Common myeloid progenitor, CD34-positive (primary cell): ENCODE results near the gene FBXO38.
"Not testable (repeated sequence)": the region's sequence is repeated elsewhere in the genome, so short reads cannot be mapped to it uniquely, and the experiment has no call there.

ENCODE experiments used
- CTCF ChIA-PET: fragments of 350-600 bp; sonication (Branson Sonifier 250); formaldehyde crosslinking; loops from one replicate; lab custom pipeline; 2021; ENCODE audit warnings: antibody characterized with exemption; lab: Charles Lee
- POLR2A ChIA-PET: fragments of 350-600 bp; sonication (Branson Sonifier 250); formaldehyde crosslinking; loops from one replicate; lab custom pipeline; 2021; ENCODE audit warnings: antibody characterized with exemption; lab: Charles Lee
- DNase-seq, 3 donors: peaks; one replicate each; pipeline versions ENCODE4 v3.0.0 to v3.0.0-alpha.2; 2013
- H3K27ac ChIP-seq, 2 experiments: 1 replicate in 1 of 2; 2 replicates in 1 of 2; pipeline ENCODE4 v1.7.0; 2013; ENCODE audit warnings: inconsistent platforms in 2 of 2, low read length in 2 of 2, mild to moderate bottlenecking in 2 of 2, low read depth in 1 of 2, moderate library complexity in 1 of 2; ENCODE audit not compliant: severe bottlenecking in 2 of 2, insufficient read depth in 1 of 2, poor library complexity in 1 of 2
- H3K27me3 ChIP-seq, 5 experiments: replicated peaks in 2 of 5; 1 replicate in 3 of 5; 2 replicates in 2 of 5; pipeline versions ENCODE4 v1.6.1 to v1.7.0; 2013; ENCODE audit warnings: low read length in 4 of 5, mild to moderate bottlenecking in 2 of 5, moderate library complexity in 2 of 5, inconsistent platforms in 1 of 5; ENCODE audit not compliant: insufficient read depth in 5 of 5, control insufficient read depth in 4 of 5
- H3K36me3 ChIP-seq, 4 experiments: 1 replicate in 2 of 4; 2 replicates in 2 of 4; pipeline versions ENCODE4 v1.6.1 to v1.7.0; 2013; ENCODE audit warnings: low read length in 3 of 4, control low read depth in 1 of 4, mild to moderate bottlenecking in 1 of 4; ENCODE audit not compliant: control insufficient read depth in 4 of 4, insufficient read depth in 4 of 4
- H3K4me1 ChIP-seq, 4 experiments: 1 replicate in 3 of 4; 2 replicates in 1 of 4; pipeline versions ENCODE4 v1.6.1 to v1.7.1; 2013; ENCODE audit warnings: low read length in 3 of 4, mild to moderate bottlenecking in 3 of 4, control low read depth in 1 of 4, inconsistent platforms in 1 of 4, moderate library complexity in 1 of 4; ENCODE audit not compliant: control insufficient read depth in 4 of 4, insufficient read depth in 4 of 4; ENCODE audit errors: control extremely low read depth in 1 of 4
- H3K4me3 ChIP-seq, 7 experiments: 1 replicate in 4 of 7; 2 replicates in 3 of 7; pipeline versions ENCODE4 v1.5.1 to v1.7.0; 2013; ENCODE audit warnings: mild to moderate bottlenecking in 7 of 7, low read length in 6 of 7, moderate library complexity in 6 of 7, inconsistent platforms in 2 of 7, low read depth in 2 of 7, control low read depth in 1 of 7; ENCODE audit not compliant: insufficient read depth in 4 of 7, control insufficient read depth in 1 of 7; ENCODE audit errors: extremely low read depth in 1 of 7
- H3K9me3 ChIP-seq, 5 experiments: 1 replicate in 4 of 5; 2 replicates in 1 of 5; pipeline versions ENCODE4 v1.6.1 to v1.7.1; 2013; ENCODE audit warnings: low read length in 4 of 5, mild to moderate bottlenecking in 2 of 5, inconsistent platforms in 1 of 5, low read depth in 1 of 5, moderate library complexity in 1 of 5; ENCODE audit not compliant: control insufficient read depth in 4 of 5, insufficient read depth in 2 of 5; ENCODE audit errors: control extremely low read depth in 1 of 5
- WGBS: methylation state at CpG from one replicate; pipeline ENCODE4 v1.1.5; 2013; ENCODE audit not compliant: insufficient coverage; 5-methylcytosine and 5-hydroxymethylcytosine counted together

FBXO38 gene

GRCh38 chr5:148466236-148466580 lies 82.5 kb downstream of the FBXO38 start:
- 88% methylated on average over 3 of the region's 4 CpGs for WGBS
- Histone ChIP-seq H3K27ac (no peak overlapping the region), H3K4me1 (no peaks in the 10 kb centered on the region), H3K4me3 (no peak overlapping the region), H3K36me3 (no peaks in the 10 kb centered on the region), H3K9me3 (no peaks in the 10 kb centered on the region), H3K27me3 (no peaks in the 10 kb centered on the region)
- ChIA-PET POLR2A (no interaction called here), CTCF (interaction anchor here (1.3 to 1.4 kb wide), 2 partner anchors 11 to 16 kb away, joined by 3 to 4 read pairs; no protein-coding TSS in a partner anchor)
- no peak for DNase-seq

- no peaks in the 10 kb centered on the region for H3K4me1 ChIP-seq
- CTCF ChIA-PET: no interaction called here
- no peaks in the 10 kb centered on the region for H3K36me3 ChIP-seq
- H3K27me3 ChIP-seq: no peaks in the 10 kb centered on the region
- POLR2A ChIA-PET: no interaction called here
- 100% methylated on average over 1 of the region's 1 CpG for WGBS
- H3K27ac ChIP-seq: no peak overlapping the region
- H3K4me3 ChIP-seq: no peak overlapping the region
- no peaks in the 10 kb centered on the region for H3K9me3 ChIP-seq
- no peak for DNase-seq
Observed at GRCh38 chr5:148467958-148468357, 84.2 kb downstream of the FBXO38 start.

GRCh38 chr5:148468746-148469145 lies 85.0 kb downstream of the FBXO38 start:
- H3K27me3 ChIP-seq, H3K27ac ChIP-seq, H3K36me3 ChIP-seq, H3K4me1 ChIP-seq, POLR2A ChIA-PET, H3K9me3 ChIP-seq, DNase-seq, H3K4me3 ChIP-seq: not testable (repeated sequence)
- 83% methylated on average over 4 of the region's 5 CpGs for WGBS
- CTCF ChIA-PET: interaction anchor here (1.4 kb wide), 1 partner anchor 25 kb away, joined by 7 read pairs; no protein-coding TSS in a partner anchor

- no peak overlapping the region for H3K27ac ChIP-seq
- no peaks in the 10 kb centered on the region for H3K36me3 ChIP-seq
- no peaks in the 10 kb centered on the region for H3K4me1 ChIP-seq
- H3K27me3 ChIP-seq: no peaks in the 10 kb centered on the region
- no peak for DNase-seq
- CTCF ChIA-PET: interaction anchor here (0.7 to 1.4 kb wide), 4 partner anchors 10 to 28 kb away, joined by 3 to 7 read pairs (median 4); no protein-coding TSS in a partner anchor
- H3K4me3 ChIP-seq: no peak overlapping the region
- 100% methylated on average over 2 of the region's 4 CpGs for WGBS
- POLR2A ChIA-PET: no interaction called here
- H3K9me3 ChIP-seq: no peaks in the 10 kb centered on the region
Observed at GRCh38 chr5:148469501-148469935, 85.8 kb downstream of the FBXO38 start.

GRCh38 chr5:148471379-148471778 lies 87.6 kb downstream of the FBXO38 start:
- CTCF ChIA-PET: interaction anchor here (0.8 kb wide), 1 partner anchor 13 kb away, joined by 3 read pairs; no protein-coding TSS in a partner anchor
- no CpG with 5 or more reads among the region's 2 CpGs for WGBS
- H3K27ac ChIP-seq: no peak overlapping the region
- H3K9me3 ChIP-seq: no peaks in the 10 kb centered on the region
- no peaks in the 10 kb centered on the region for H3K36me3 ChIP-seq
- peaks cover 0 to 3% (median 0%) of the 10 kb centered on the region in 5 experiments for H3K27me3 ChIP-seq
- no peaks in the 10 kb centered on the region for H3K4me1 ChIP-seq
- DNase-seq: no peak
- no peak overlapping the region for H3K4me3 ChIP-seq
- POLR2A ChIA-PET: no interaction called here

- CTCF ChIA-PET: interaction anchor here (0.6 kb wide), 1 partner anchor 35 kb away, joined by 4 read pairs; no protein-coding TSS in a partner anchor
Observed at GRCh38 chr5:148474025-148474511, 90.3 kb downstream of the FBXO38 start.

GRCh38 chr5:148476302-148476701 lies 92.5 kb downstream of the FBXO38 start:
- Histone ChIP-seq H3K27me3 (peaks cover 0 to 14% (median 0%) of the 10 kb centered on the region in 5 experiments), H3K4me1 (no peaks in the 10 kb centered on the region), H3K36me3 (no peaks in the 10 kb centered on the region), H3K9me3 (no peaks in the 10 kb centered on the region), H3K27ac (no peak overlapping the region), H3K4me3 (no peak overlapping the region)
- POLR2A ChIA-PET: no interaction called here
- CTCF ChIA-PET: interaction anchor here (1.0 to 1.3 kb wide), 2 partner anchors 8 to 254 kb away, joined by 4 read pairs; no protein-coding TSS in a partner anchor
- WGBS: no CpG with 5 or more reads among the region's 3 CpGs
- no peak for DNase-seq

More at GRCh38 chr5:148474025-148474511, 90.3 kb downstream of the FBXO38 start:
- DNase-seq: no peak
- Histone ChIP-seq H3K9me3 (no peaks in the 10 kb centered on the region), H3K27me3 (peaks cover 0 to 12% (median 0%) of the 10 kb centered on the region in 5 experiments), H3K36me3 (no peaks in the 10 kb centered on the region), H3K4me1 (no peaks in the 10 kb centered on the region), H3K27ac (no peak overlapping the region), H3K4me3 (no peak overlapping the region)
- 93% methylated on average over 8 of the region's 8 CpGs for WGBS
- POLR2A ChIA-PET: no interaction called here
